Osteoblast (primary cell): Measurements from ENCODE around the gene CDK4. TPM values are rescaled to one million over a fixed set of nuclear protein-coding genes. Genes with fewer than 3 reads are reported as not detected.

Experiments used
- DNase-seq: peaks from one replicate; pipeline ENCODE4 v3.0.0; 2011; ENCODE audit warnings: low spot score, mixed read lengths; ENCODE audit not compliant: insufficient read length; ENCODE audit errors: missing footprints
- H2AFZ ChIP-seq: 2 replicates; pipeline ENCODE4 v1.6.0; 2011; ENCODE audit warnings: mild to moderate bottlenecking, low read length
- H3K27ac ChIP-seq: 2 replicates; pipeline ENCODE4 v1.5.1; 2011; ENCODE audit warnings: mild to moderate bottlenecking, low read depth, low read length, moderate library complexity
- H3K27me3 ChIP-seq: 2 replicates; pipeline ENCODE4 v1.6.0; 2012; ENCODE audit warnings: mild to moderate bottlenecking, control low read depth, inconsistent platforms, low read length, moderate library complexity; ENCODE audit not compliant: insufficient read depth
- H3K36me3 ChIP-seq: 2 replicates; pipeline ENCODE4 v1.5.1; 2011; ENCODE audit warnings: mild to moderate bottlenecking, low read length, control low read depth, moderate library complexity; ENCODE audit not compliant: insufficient read depth
- H3K4me1 ChIP-seq: 2 replicates; pipeline ENCODE4 v1.5.1; 2011; ENCODE audit warnings: mild to moderate bottlenecking, low read length, control low read depth, moderate library complexity; ENCODE audit not compliant: insufficient read depth
- H3K4me2 ChIP-seq: 2 replicates; pipeline ENCODE4 v1.6.0; 2011; ENCODE audit warnings: mild to moderate bottlenecking, low read length; ENCODE audit not compliant: insufficient read depth
- H3K4me3 ChIP-seq: fragments of 200-600 bp; sonication (generic); 3 replicates; pipeline ENCODE4 v1.5.1; 2012; ENCODE audit warnings: mild to moderate bottlenecking, low read length, inconsistent platforms; ENCODE audit not compliant: insufficient read depth
- H3K79me2 ChIP-seq: 2 replicates; pipeline ENCODE4 v1.6.0; 2012; ENCODE audit warnings: mild to moderate bottlenecking, low read length, control low read depth, inconsistent platforms; ENCODE audit not compliant: insufficient read depth
- H3K9me3 ChIP-seq: 2 replicates; pipeline ENCODE4 v1.5.1; 2011; ENCODE audit warnings: low read depth, low read length, control low read depth
- H4K20me1 ChIP-seq: 2 replicates; pipeline ENCODE4 v1.6.0; 2012; ENCODE audit warnings: mild to moderate bottlenecking, low read length, control low read depth; ENCODE audit not compliant: insufficient read depth
- total RNA-seq: library from RNA; depleted of rRNA; stranded (reverse); fragments of >200 nt; gene quantifications from 2 replicates; pipeline ENCODE4 v1.2.3, GENCODE V29; 2012
- TF ChIP-seq, protein P1 (sequence below): IDR thresholded peaks from 2 replicates; pipeline ENCODE4 v1.5.1; 2011; ENCODE audit warnings: mild to moderate bottlenecking, low read depth, low read length, moderate library complexity; ENCODE audit errors: extremely low read depth

The CDK4 gene
- total RNA-seq, 1 donor = 293 TPM

DNA sequence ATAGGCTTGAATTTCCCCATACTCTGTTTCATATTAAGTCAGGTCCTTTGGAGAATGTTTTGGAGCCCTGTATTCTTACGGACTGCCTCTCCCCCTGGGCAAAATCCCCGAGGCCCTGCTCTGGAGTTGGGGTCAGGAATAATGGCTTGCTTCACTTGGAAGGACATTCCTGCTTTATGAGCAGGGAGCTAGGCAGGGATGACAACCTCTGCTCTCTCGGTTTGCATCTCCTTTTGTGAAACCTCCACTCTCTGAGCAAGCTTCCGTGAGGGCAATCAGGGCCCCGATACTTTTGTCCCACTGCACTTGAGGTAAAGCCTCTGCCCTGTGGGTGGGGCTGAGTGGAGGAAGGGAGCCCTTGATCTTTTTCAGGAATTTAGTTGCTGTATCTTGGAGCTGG is 38.9 kb downstream of the CDK4 start:
- TF ChIP-seq, protein P1, sequence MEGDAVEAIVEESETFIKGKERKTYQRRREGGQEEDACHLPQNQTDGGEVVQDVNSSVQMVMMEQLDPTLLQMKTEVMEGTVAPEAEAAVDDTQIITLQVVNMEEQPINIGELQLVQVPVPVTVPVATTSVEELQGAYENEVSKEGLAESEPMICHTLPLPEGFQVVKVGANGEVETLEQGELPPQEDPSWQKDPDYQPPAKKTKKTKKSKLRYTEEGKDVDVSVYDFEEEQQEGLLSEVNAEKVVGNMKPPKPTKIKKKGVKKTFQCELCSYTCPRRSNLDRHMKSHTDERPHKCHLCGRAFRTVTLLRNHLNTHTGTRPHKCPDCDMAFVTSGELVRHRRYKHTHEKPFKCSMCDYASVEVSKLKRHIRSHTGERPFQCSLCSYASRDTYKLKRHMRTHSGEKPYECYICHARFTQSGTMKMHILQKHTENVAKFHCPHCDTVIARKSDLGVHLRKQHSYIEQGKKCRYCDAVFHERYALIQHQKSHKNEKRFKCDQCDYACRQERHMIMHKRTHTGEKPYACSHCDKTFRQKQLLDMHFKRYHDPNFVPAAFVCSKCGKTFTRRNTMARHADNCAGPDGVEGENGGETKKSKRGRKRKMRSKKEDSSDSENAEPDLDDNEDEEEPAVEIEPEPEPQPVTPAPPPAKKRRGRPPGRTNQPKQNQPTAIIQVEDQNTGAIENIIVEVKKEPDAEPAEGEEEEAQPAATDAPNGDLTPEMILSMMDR = no peak

DNA sequence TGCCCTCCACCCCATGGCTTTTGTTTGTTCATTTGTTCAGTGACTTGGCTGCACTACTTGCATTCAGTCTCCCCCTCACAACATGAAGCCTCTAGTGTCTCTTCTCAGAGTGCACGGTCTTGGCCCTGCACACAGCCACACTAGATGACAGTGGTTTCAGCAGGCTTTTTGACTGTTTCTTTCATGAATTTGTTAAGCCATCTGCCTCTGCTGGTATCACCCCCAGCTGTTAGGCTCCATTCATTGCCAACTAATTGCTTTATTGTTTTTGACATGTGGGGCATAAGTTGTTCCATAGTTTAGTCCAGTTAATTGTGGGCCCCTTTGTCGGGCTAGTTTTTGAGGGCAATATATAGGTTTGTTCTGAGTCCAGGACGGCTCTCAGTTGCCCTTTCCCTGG is 39.4 kb downstream of the CDK4 start:
- Histone ChIP-seq H4K20me1 (no peaks in the 10 kb centered on the region), H3K36me3 (peaks cover 16% of the 10 kb centered on the region), H3K27ac (no peak overlapping the region), H3K4me1 (no peaks in the 10 kb centered on the region), H2AFZ (no peak overlapping the region), H3K4me2 (no peak overlapping the region), H3K79me2 (no peaks in the 10 kb centered on the region), H3K4me3 (no peak overlapping the region), H3K9me3 (no peaks in the 10 kb centered on the region), H3K27me3 (no peaks in the 10 kb centered on the region)
- TF ChIP-seq, protein P1 = no peak
- DNase-seq = no peak

More for the DNA sequence above, 38.9 kb downstream of the CDK4 start:
- no peaks in the 10 kb centered on the region for H3K27me3 ChIP-seq
- no peaks in the 10 kb centered on the region for H3K9me3 ChIP-seq
- H2AFZ ChIP-seq = no peak overlapping the region
- H3K27ac ChIP-seq = no peak overlapping the region
- H3K4me1 ChIP-seq = no peaks in the 10 kb centered on the region
- peaks cover 21% of the 10 kb centered on the region for H3K36me3 ChIP-seq
- no peaks in the 10 kb centered on the region for H3K79me2 ChIP-seq
- no peak for DNase-seq
- no peaks in the 10 kb centered on the region for H4K20me1 ChIP-seq
- H3K4me2 ChIP-seq = no peak overlapping the region
- no peak overlapping the region for H3K4me3 ChIP-seq

DNA sequence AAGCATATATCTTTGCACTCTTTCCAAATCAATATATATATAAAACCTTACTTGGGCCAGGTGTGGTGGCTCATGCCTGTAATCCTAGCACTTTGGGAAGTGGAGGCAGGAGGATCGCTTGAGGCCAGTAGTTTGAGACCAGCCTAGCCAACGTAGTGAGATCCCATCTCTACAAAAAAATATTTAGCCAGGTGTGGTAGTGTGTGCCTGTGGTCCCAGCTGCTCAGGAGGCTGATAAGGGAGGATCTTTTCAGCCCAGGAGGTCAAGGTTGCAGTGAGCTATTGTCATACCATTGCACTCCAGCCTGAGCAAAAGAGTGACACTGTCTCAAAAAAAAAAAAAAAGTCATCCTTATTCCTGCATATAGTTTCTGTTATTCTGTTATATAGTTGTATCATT is 43.8 kb downstream of the CDK4 start:
- TF ChIP-seq, protein P1 = no peak
- no peaks in the 10 kb centered on the region for H3K9me3 ChIP-seq
- DNase-seq = no peak
- no peak overlapping the region for H3K27ac ChIP-seq
- no peak overlapping the region for H3K4me2 ChIP-seq
- no peaks in the 10 kb centered on the region for H3K4me1 ChIP-seq
- H3K4me3 ChIP-seq = no peak overlapping the region
- H3K79me2 ChIP-seq = no peaks in the 10 kb centered on the region
- H2AFZ ChIP-seq = no peak overlapping the region
- H3K36me3 ChIP-seq = peaks cover 8% of the 10 kb centered on the region
- H4K20me1 ChIP-seq = no peaks in the 10 kb centered on the region
- H3K27me3 ChIP-seq = no peaks in the 10 kb centered on the region

DNA sequence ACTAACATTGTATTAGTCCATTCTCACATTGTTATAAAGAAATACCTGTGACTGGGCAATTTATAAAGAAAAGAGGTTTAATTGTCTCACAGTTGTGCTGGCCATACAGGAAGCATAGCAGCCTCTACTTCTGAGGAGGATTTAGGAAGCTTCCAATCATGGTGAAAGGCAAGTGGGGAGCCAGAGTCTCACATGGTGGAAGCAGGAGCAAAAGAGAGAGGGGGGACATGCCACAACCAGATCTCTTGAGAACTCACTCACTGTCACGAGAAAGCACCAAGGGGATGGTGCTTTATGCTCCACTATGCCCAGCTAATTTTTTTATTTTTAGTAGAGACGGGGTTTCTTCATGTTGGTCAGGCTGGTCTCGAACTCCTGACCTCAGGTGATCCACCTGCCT is 44.9 kb downstream of the CDK4 start:
- Histone ChIP-seq H3K4me2 (no peak overlapping the region), H3K9me3 (no peaks in the 10 kb centered on the region), H4K20me1 (no peaks in the 10 kb centered on the region), H3K4me1 (no peaks in the 10 kb centered on the region), H3K4me3 (no peak overlapping the region), H3K36me3 (peaks cover 13% of the 10 kb centered on the region), H2AFZ (no peak overlapping the region), H3K27me3 (no peaks in the 10 kb centered on the region), H3K79me2 (no peaks in the 10 kb centered on the region), H3K27ac (no peak overlapping the region)
- no peak for DNase-seq
- TF ChIP-seq, protein P1 = no peak
